Retina (tissue), 1 donor: ENCODE results near the gene MLXIP.
A peak's percentile ranks its signal among the peaks of the same experiment; 100 is the strongest.
"Not testable (repeated sequence)": the region's sequence is repeated elsewhere in the genome, so short reads cannot be mapped to it uniquely, and the experiment has no call there.

Experiments used
- DNase-seq: peaks from one replicate; pipeline ENCODE4 v3.0.0-alpha.2; 2016

Gene MLXIP

DNA sequence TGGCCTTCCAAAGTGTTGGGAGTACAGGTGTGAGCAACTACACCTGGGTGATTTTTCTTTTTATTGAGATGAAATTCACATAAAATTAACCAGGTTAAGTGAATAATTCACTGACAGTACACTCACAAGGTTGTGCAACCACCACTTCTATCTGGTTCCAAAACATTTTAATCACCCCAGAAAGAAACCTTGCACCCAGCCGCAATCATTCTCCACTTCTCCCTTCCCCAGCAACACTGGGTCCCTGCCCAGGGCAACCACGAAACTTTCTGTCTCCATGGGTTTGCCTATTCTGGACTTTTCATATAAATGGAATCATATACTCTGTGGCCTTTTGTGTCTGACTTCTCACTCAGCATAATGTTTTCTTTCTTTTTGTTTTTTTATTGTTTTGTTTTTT, 26.3 kb upstream of the MLXIP start:
- no peak for DNase-seq

DNA sequence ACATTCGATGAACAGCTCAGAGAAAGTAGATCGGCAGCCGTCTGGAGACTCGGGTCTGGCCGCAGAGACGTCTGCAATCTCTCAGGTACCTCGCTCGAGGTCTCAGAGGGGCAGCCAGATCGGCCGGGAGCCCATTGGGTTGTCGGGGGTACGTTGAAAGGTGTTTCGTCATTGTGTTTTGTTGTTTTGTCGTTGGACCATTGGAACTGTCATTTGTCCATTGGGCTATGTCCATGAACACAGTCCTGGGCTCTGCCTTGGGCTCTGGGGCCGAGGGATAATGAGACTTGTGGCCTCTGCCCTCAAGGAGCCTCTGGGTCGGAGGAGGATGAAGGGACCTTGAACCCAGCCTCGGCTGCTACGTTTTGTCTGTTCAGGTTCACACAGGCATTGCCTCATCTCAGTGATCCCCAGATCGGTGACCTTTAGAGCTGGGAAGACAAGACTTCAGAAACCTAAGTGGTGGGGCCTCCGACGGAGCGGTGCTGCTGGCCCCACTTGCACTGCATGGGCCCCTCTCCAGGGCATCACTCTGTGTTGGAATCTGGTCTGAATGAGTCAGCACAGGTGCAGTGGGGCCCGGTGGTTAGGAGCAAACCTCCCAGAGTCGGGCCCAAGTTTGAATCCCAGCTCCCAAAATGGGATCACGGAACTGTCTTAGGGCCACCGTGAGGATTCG, 23.6 kb upstream of the MLXIP start:
- DNase-seq, result no peak

DNA sequence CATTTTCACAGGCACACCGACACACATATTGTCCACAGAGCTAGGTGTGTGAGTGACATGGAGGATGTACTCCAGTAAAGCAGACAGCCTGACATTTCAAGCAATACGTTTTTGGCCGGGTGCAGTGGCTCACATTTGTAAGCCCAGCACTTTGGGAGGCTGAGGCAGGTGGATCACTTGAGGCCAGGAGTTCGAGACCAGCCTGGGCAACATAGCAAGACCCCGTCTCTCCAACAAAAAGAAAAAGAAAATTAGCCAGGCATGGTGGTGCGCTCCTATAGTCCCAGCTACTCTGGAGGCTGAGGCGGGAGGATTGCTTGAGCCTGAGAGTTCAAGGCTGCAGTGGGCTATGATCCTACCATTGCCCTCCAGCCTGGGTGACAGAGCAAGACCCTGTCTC, 22.1 kb upstream of the MLXIP start:
- not testable (repeated sequence) for DNase-seq

DNA sequence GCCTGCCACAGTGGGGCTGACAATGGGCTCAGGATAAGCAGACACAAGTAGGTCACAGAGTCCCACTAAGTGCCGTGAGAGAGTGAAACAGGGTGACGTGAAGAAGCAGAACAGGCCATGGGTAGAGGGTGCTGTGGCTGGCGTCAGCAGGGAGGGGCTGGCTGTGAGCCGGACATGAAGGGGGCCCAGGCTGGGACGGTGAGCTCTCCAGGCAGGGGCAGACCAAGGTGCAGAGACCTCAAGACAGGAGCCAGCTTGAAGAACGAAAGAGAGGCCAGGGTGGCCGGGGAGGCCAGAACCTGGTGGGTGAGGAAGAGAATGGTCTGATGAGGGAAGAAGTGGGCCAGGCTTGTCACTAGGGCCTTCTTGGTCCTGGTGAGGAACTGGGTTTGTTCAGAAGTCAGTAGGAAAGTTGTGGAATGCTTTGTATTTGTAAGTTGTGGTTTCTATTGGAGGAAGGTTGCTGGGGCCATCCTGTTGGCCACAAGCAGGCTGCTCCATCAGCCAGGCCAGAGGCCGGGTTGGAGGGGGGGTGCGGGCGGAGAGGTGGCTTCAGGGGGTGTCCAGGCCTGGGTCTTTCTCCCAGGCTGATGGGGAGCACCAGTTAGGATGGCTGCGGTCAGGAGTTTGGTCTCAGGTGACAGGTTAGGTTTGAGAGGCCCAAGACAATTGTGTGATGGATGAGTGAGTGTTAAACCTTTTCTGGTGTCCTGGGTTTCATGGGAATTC, 21.4 kb upstream of the MLXIP start:
- no peak for DNase-seq

DNA sequence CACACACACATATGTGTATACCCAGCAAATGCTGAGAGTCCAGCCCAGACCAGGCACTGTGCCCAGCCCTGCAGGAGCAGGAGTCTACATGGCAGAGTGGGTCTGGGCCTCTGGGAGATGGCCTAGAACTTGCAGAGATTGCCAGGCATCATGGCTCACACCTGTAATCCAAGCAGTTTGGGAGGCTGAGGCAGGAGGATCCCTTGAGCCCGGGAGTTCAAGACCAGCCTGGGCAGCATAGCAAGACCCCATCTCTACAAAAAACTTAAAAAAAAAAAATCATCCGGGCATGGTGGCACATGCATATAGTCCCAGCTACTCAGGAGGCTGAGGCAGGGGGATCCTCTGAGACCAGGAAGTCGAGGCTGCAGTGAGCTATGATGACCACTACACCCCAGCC, 20.8 kb upstream of the MLXIP start:
- no peak for DNase-seq

DNA sequence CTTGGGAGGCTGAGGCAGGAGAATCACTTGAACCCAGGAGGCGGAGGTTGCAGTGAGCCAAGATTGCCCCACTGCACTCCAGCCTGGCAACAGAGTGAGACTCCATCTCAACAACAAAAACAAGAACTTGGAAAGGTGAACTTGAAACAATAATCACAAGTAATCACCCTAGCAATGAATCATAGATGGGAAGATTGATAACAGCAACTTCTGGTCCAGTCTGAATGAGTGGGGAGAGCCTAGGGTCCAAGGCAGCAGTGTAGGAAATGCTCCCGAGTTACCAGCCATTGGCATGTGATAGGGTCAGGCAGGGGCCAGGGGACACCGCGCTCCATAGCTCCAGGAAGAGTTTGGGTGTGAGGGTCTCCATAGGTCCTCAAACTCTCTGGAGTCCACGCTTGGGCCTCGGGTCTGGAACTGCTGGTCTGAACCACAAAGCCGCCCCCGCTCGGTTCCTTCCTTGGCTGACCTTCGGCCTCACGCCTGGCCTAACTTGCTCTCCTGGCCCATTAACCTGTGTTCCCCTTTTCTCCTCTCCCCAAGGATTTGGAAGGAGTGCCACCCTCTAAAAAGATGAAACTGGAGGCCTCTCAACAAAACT, 19.9 kb upstream of the MLXIP start:
- no peak for DNase-seq

DNA sequence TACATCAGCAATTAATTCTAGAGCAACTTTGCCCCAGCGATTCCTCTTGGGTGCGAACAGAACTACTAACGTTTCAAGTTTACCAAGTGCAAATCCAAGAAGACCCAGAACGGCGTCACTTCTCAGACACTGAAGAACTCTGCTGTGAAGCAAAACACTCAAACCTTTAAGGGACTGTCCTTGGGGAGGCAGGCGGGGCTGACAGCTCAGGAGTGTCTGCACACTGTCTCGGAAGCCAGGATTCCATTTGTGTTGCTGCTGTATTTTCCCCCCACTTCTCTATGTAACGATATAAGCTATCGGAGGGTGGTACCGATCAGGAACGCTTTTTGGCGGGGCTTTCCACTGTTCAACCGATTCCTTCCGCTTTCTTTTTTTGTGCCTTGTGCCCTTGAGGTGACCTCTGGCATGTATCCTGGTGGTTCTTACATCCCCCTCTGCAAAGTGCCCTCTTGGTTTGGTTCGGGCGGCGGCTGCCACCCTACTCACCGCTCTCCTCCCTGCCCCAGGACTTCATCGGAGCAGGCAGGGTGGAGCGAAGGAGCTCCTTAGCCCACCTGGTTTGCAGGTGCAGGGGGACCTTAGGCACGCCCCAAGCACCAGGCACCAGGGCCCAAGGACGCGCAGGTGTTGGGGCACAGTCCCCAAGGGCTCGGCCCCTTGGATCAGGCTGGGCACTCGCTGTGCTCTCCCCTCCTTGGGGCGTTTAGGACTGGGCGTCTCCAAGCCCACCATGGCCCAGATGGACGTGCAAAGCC, 19.2 kb upstream of the MLXIP start:
- no peak for DNase-seq

DNA sequence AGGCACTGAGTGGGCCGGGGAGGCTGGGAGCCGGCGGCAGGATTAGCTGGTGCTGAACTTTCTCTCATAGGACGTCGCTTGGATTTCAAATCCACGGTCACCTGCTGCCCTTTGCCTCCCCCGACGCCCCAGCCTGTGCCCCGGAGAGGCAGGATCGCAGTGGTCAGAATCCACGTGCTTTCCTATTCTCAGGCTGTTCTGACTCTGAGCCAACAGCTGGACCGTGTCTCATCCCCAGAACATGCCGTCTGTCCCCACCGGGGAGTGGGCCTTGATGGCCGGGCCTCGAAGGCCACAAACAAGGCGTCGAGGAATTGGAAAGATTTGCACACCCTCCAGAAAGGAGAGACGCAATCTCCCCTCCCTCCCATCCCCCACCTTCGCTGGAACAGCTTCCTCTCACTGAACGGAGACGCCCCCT, 18.5 kb upstream of the MLXIP start:
- DNase-seq, result no peak

DNA sequence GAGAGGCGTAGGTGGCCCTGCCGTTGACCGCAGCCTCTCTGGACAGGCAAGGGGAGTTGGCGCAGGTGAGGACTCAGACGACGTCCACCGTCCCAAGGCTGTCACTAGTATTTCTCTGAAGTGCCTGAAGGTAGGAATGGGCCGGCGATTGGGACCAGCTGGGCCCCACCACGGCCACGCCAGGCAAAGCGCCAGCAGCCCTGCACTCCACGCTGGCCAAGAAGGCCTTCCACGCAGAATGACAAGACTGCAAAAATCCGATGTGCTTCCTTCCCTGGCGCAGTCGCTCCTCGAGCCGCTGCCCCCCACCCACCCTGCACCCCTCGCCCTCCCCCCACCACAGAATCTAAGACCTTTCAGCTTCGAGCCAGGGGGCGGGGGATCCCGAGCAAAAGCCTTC, 17.3 kb upstream of the MLXIP start:
- no peak for DNase-seq

DNA sequence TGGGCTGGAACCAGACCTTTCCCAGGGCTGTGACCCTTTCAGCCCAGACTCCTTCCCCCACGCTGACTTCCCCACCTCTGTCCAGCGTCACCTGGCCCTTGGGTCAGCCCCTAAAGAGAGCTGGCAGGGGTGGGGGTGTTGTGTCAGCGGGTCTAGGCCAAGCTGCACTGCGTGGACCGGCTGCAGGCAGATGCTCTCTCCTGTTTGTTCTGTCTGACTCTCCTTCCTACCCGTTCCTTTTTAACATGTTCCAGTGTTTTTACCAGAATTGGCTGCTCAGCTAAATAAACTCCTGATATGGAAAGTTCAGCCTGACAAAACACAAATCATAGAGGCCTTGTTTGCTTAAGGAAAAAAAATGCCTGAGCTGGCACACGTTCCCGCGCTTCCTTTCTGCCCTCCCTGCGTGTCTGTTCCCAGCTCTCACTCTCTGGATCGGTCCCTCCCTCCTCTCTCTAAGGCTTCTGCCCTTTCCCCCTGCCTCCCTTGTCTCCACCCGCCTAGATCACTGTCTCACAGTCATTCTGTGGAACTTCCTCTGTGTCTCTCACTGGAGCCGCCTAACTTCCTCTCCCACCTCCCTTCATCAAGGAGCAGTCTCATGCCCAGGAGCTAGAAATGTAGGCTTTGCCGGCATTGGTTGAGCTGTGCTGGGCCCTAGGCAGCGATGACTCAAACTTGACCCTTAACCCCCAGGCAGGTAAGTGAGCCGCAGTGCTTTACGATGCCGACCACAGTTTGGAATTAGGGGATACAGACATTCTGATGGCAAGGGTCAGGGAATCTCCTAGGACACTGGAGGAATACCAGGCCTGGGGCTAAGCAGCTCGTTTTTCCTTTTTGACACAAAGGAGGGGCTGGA, 15.5 kb upstream of the MLXIP start:
- DNase-seq, result peak; percentile 29

DNA sequence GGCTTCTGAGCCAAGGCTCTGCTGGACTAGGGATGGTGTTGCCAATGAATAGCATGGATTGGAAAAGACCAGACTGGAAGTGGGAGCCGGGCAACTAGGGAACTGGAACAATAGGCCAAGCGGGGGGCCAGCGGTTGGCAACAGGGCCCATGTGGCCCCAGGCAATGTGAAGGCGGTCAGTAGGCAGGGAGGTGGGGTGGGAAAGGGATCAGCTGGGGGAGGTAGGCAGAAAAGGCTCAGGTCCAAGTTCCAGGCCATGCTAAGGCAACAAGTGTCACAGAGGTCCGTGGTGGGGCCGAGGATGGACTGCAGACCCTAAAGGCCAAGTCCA, 14.9 kb upstream of the MLXIP start:
- DNase-seq, result no peak

DNA sequence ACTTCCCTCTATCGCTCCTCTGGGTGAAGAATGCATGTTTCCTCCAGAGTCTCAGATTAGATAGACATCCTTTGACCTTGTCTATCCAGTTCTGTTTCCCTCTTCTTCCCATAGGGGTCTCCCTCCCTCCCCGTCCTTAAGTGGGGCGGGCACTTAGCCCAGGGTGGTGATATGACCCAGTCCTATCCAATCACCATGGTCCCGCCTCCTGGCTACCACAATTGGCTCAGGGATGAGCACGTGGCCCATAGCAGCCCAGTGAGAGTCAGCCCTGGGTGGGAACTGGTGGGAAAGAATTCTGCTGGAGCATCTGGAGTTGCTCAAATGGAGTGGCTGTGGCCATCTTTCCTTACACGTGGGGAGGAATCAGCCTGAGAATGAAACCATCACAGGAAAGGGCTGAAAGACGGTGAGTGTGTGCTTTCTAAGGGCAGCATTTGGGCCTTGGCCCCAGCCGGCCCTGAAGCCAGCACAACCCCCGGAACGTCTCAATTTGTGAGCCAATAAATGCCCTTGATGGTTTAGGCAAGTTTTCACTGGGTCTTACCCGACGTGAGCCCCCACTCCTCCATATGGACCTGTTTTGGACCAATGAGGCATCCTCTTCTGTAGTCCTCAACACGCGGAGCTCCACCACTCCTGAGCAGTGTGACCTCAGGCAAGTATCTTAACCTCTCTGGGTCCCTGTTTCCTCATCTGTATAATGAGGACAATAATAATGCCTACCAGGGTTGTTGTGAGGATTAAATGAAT, 14.4 kb upstream of the MLXIP start:
- peak; percentile 79 for DNase-seq

DNA sequence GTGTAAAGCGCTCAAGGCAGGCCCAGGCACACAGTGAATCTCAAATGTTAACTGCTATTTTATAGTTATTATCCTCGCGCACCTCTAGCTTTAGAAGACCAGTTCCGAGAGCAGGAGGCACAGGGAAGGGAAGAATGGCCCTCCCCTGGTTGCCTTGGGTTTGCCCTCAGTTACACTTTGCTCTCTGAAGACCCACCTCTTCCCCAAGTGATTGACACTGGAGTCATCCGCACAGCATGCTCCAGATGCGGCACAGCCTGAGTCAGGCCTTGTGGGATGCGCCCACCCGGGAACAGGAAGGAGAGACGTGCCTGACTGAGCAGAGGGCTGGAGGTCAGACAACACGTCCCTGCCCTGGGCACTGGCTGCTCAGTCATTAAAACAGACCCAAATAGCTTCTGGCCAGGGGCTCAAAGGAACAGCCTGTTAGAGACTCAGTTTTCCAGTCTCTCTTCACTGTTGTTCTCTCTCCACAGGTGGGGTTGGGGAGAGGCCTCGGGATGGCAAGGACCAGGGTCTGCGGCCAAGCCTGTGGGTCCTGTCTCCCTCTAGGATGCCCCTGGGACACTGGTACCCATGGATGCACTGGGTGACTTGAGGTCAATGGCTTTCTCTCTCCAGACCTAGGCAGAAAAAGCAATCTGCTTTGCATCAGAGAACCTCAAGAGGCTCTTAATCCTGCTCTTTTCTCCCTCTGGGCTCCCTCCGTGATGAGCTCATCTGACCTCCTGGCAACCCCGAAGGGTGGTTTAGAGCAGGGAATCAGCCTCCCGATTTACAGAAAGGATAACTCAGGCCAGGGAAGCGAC, 13.6 kb upstream of the MLXIP start:
- peak; percentile 65 for DNase-seq

DNA sequence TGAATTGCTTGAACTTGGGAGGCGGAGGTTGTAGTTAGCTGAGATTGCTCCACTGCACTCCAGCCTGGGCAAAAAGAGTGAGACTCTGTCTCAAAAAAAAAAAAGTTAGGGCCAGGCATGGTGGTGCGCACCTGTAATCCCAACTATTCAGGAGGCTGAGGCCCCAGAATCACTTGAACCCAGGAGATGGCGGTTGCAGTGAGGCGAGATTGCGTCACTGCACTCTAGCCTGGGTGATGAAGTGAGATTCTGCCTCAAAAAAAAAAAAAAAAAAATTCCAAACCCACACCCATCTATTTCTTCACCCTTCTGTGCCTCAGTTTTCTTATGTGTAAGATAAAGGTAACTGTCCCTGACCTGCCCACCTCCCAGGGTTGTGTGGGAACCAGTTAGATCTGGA, 11.0 kb upstream of the MLXIP start:
- no peak for DNase-seq

DNA sequence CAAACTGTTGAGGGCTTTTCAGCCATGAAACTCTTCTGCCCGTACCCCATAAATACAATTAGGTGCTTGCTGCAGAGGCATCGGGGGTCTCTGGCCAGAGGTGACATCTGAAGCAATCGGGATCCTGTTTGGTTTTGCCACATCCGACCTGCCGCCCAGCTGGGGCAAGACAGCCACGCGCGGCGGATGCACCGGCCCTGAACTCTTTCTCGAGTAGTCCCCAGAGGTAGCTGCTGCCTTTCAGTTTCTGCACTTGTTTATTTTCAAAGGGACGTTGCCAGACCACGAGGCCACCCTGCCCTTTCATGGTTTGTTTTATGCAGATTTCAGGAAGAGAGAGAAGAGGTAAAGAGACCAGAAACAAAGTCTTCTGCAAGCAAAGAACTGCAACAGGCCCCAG, 10.6 kb upstream of the MLXIP start:
- no peak for DNase-seq

DNA sequence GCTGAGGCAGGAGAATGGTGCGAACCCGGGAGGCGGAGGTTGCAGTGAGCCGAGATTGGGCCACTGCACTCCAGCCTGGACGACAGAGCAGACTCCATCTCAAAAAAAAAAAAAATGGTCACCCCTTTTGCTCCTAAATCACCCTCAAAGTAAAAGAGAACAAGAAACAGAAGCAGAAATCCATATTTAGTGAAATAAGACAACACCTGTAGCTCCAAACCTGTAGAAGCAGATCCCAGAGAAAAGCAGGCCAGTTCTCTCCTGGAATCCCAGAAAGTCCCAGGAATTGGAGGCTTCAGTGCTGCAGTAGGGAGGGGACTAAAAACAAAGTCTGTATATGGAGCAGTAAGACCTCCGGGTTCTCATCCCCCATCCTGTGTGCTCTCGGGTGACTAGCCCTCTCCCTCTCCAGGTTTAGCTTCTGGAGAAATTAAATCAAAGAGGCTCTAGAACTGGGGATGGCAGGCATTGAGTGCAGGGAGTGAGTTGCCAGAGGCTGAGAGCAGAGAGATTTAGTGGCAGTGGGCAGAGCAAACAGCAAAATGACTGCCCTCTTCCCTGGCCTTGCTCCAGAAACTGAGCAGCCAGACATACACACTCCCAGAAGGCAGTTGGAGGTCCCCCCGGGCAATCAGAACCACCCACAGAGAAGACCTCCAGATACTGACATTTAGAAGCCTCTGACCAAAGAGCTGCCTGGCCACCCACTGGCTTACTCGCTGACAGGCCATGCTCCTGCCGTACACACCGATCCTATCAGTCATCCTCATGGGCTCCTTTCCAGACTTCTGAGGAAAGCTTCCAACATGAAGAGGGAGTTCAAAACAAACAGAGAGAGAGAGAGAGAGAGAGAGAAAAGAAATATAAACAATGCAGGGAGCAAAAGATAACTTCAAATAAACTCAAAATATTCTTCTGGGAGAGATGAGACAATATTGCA, 6.3 kb upstream of the MLXIP start:
- peak; percentile 57 for DNase-seq

DNA sequence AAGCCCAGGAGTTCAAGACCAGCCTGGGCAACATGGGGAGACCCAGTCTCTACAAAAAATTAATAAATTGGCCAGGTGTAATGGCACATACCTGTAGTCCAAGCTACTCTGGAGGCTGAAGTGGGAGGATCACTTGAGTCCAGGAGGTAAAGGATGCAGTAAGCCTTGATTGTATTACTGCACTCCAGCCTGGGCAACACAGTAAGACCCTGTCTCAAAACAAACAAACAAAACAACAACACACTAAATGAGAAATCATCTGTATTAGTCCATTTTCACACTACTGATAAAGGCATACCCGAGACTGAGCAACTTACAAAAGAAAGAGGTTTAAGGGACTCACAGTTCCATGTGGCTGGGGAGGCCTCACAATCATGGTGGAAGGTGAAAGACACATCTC, 4.7 kb upstream of the MLXIP start:
- no peak for DNase-seq

DNA sequence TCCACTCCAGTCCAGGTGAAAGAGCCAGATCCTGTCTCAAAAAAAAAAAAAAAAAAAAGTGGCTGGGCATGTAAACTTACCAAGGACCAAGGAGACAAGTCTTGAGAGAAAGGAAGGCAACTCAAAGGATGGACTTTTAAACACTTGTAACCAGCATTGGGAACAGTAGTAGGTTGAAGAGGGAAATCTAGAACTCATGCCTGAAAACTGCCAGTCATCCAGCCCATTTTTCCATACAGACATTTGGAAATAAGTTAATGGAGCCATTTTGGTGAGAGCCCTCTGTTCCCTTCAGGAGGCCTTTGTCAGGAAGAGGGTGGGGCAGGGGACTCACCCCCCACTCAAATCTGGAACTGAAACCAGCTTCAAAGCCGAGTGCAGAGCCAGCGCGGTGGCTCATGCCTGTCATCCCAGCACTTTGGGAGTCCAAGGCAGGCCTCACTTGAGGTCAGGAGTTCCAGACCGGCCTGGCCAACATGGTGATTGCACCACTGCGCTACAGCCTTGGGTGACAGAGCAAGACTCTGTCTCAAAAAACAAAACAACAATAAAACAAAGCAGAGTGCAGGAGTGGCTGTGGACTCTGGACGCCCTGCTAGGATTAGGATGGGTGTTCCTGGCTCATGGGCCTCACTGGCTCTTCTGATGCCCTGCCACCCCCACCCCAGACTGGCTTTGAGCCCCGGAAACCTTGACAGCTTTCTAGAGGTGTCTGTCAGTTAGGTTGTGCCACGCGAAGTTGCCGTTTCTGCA, 1.6 kb upstream of the MLXIP start:
- DNase-seq, result no peak

DNA sequence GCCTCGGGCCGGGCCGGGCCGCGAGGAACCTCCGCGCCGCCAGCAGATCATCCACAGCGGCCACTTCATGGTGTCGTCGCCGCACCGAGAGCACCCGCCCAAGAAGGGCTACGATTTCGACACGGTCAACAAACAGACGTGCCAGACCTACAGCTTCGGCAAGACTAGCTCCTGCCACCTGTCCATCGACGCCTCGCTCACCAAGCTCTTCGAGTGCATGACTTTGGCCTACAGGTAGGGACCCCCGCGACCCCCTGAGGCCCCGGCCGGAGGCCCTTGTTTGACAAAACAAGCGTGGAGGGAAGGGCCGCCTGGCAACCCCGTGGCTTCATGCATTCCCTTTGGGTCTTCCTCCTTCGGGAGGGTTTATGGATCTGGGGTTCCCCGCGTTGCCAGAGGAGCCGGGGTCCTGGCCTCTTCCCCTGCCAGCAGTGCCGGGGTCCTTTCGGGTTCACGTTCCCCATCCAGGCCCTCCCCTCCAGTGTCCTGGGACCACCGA, 526 bp downstream of the MLXIP start:
- peak; percentile 71 for DNase-seq
